GM12878 (cell line): ENCODE measurements around the gene USP47. TPM values are rescaled to one million over a fixed set of nuclear protein-coding genes. Genes with fewer than 3 reads are reported as not detected.

Source experiments
- ATAC-seq: fragments of 200-7000 bp; cut with Tn5 transposase; 3 replicates; pipeline ENCODE4 v1.9.1; 2020; ENCODE audit warnings: mild to moderate bottlenecking, moderate library complexity
- BruUV-seq: library from RNA; stranded (reverse); fragments of 400-500 nt; replicated peaks from 2 replicates; lab custom pipeline; 2021; lab: Mats Ljungman, UMichigan
- CTCF ChIA-PET: fragments of 300-600 bp; sonication (Branson Sonifier 250); formaldehyde crosslinking; extraction: SDS; loops from one replicate; lab custom pipeline; 2021; ENCODE audit warnings: inconsistent platforms; lab: Yijun Ruan, JAX
- POLR2A ChIA-PET: fragments of 350-600 bp; formaldehyde crosslinking; extraction: SDS; loops from one replicate; lab custom pipeline; 2021; ENCODE audit warnings: inconsistent platforms; lab: Charles Lee
- RAD21 ChIA-PET: fragments of 300-600 bp; sonication (Branson Sonifier 250); formaldehyde crosslinking; loops from one replicate; lab custom pipeline; 2023; ENCODE audit warnings: antibody characterized with exemption; ENCODE audit not compliant: unreplicated experiment; lab: Charles Lee
- SMC1A ChIA-PET: fragments of 300-600 bp; sonication (Branson Sonifier 250); formaldehyde crosslinking; loops from one replicate; lab custom pipeline; 2023; ENCODE audit not compliant: unreplicated experiment, uncharacterized antibody; lab: Charles Lee
- DNase-seq: peaks from one replicate; pipeline ENCODE4 v3.0.0-alpha.2; 2011; ENCODE audit warnings: low read depth, low spot score
- FAIRE-seq: peaks from 3 replicates; lab custom pipeline; 2011; peaks lifted over from hg19 to GRCh38; lab: Jason Lieb, UNC
- H2AFZ ChIP-seq: 2 replicates; pipeline ENCODE4 v1.6.0; 2011; ENCODE audit warnings: low read depth, low read length, control low read depth; ENCODE audit not compliant: control insufficient read depth
- H3K27ac ChIP-seq: 2 replicates; pipeline ENCODE4 v1.5.1; 2011; ENCODE audit warnings: control low read depth; ENCODE audit not compliant: control insufficient read depth, insufficient read depth
- H3K27me3 ChIP-seq, 2 experiments: replicated peaks in 1 of 2; 2 replicates each; pipeline versions ENCODE4 v1.6.0 to v1.6.1; 2011; ENCODE audit warnings: low read length in 1 of 2; ENCODE audit not compliant: control insufficient read depth in 2 of 2, insufficient read depth in 2 of 2
- H3K36me3 ChIP-seq, 2 experiments: 2 replicates each; pipeline ENCODE4 v1.5.1; 2011; ENCODE audit warnings: low read length in 1 of 2; ENCODE audit not compliant: control insufficient read depth in 2 of 2, insufficient read depth in 2 of 2
- H3K4me1 ChIP-seq: 2 replicates; pipeline ENCODE4 v1.6.1; 2011; ENCODE audit warnings: mild to moderate bottlenecking, low read length, moderate library complexity, mixed read lengths; ENCODE audit not compliant: control insufficient read depth, insufficient read depth
- H3K4me2 ChIP-seq: 2 replicates; pipeline ENCODE4 v1.6.0; 2011; ENCODE audit warnings: control low read depth; ENCODE audit not compliant: control insufficient read depth, insufficient read depth
- H3K4me3 ChIP-seq: fragments of 200-600 bp; sonication (generic); 2 replicates; pipeline ENCODE4 v1.5.1; 2016
- H3K79me2 ChIP-seq: 2 replicates; pipeline ENCODE4 v1.6.0; 2011; ENCODE audit warnings: low read length; ENCODE audit not compliant: control insufficient read depth, insufficient read depth
- H3K9ac ChIP-seq: 2 replicates; pipeline ENCODE4 v1.8.0; 2011; ENCODE audit warnings: low read length, control low read depth, mixed read lengths; ENCODE audit not compliant: control insufficient read depth, insufficient read depth
- H3K9me3 ChIP-seq: replicated peaks from 3 replicates; pipeline ENCODE4 v1.5.1; 2011; ENCODE audit warnings: mild to moderate bottlenecking, low read length; ENCODE audit not compliant: control insufficient read depth, insufficient read depth
- H4K20me1 ChIP-seq: 2 replicates; pipeline ENCODE4 v1.6.0; 2011; ENCODE audit not compliant: control insufficient read depth, insufficient read depth
- ASH2L ChIP-seq: fragments of 300-600, 200-600 bp; sonication (generic); IDR thresholded peaks from 2 replicates; pipeline ENCODE4 v1.6.1; 2017; ENCODE audit warnings: low read depth, mild to moderate bottlenecking, borderline replicate concordance
- CBX5 ChIP-seq: sonication (generic); IDR thresholded peaks from 2 replicates; pipeline ENCODE4 v1.6.1; 2016; ENCODE audit warnings: low read depth, moderate library complexity, mild to moderate bottlenecking, inconsistent platforms
- CREM ChIP-seq: IDR thresholded peaks from 2 replicates; pipeline ENCODE4 v1.6.1; 2014; ENCODE audit warnings: antibody characterized with exemption, low read depth
- GATAD2B ChIP-seq: fragments of 450-650 bp; conservative IDR thresholded peaks from 2 replicates; pipeline ENCODE4 v1.6.1; 2017; ENCODE audit warnings: low read depth, mild to moderate bottlenecking, moderate library complexity
- IRF4 ChIP-seq: IDR thresholded peaks from 2 replicates; pipeline ENCODE4 v1.6.1; 2011; ENCODE audit warnings: low read depth, low read length
- KAT2A ChIP-seq: conservative IDR thresholded peaks from 2 replicates; pipeline ENCODE4 v1.6.1; 2011; ENCODE audit warnings: low read depth, low read length; ENCODE audit not compliant: control insufficient read depth
- NFYB ChIP-seq: IDR thresholded peaks from 2 replicates; pipeline ENCODE4 v1.6.1; 2011; ENCODE audit warnings: low read depth, mild to moderate bottlenecking, low read length, improper control_type of control experiment, moderate library complexity; ENCODE audit not compliant: insufficient read depth
- PAX5 ChIP-seq: IDR thresholded peaks from 2 replicates; pipeline ENCODE4 v1.6.1; 2011; ENCODE audit warnings: low read depth, low read length, borderline replicate concordance
- SPI1 ChIP-seq: IDR thresholded peaks from 2 replicates; pipeline ENCODE4 v1.6.1; 2011; ENCODE audit warnings: low read depth, mild to moderate bottlenecking, low read length, moderate library complexity, borderline replicate concordance; ENCODE audit not compliant: insufficient read depth
- TCF3 ChIP-seq: IDR thresholded peaks from 2 replicates; pipeline ENCODE4 v1.6.1; 2012; ENCODE audit warnings: low read depth, mild to moderate bottlenecking, low read length, borderline replicate concordance; ENCODE audit not compliant: insufficient read depth
- ZNF274 ChIP-seq: IDR thresholded peaks from one replicate; pipeline ENCODE4 v1.8.0; 2011; ENCODE audit not compliant: insufficient read length, insufficient read depth
- WGBS: methylation state at CpG from one replicate; pipeline ENCODE4 v1.1.6; 2016; ENCODE audit warnings: low lambda C conversion rate; ENCODE audit not compliant: insufficient replicate concordance, insufficient coverage; ENCODE audit errors: missing lambda C conversion rate; 5-methylcytosine and 5-hydroxymethylcytosine counted together
- in situ Hi-C: fragments of 300-500 bp; cut with MboI; formaldehyde crosslinking; loops from 9 replicates; pipeline ENCODE4 v1.14.3; 2018; ENCODE audit warnings: mixed read lengths
- intact Hi-C: fragments of 100-400 bp; cut with micrococcal nuclease; formaldehyde crosslinking; loops from one replicate; pipeline ENCODE4 v1.14.2; 2022; ENCODE audit not compliant: unreplicated experiment
- polyA plus RNA-seq, 11 experiments: library from polyadenylated mRNA; depleted of rRNA in 4 of 11; unstranded in 6 of 11; stranded (reverse) in 5 of 11; fragments of >200 nt; fragmentation: Nextera tagmentation in 4 of 11; fragmentation: Illumina TruSeq in 1 of 11; extraction: Ambion mirVana in 4 of 11; extraction: Trizol in 1 of 11; gene quantifications; 1 replicate in 1 of 11; 2 replicates in 10 of 11; pipeline versions ENCODE4 v1.2.1 to v1.2.3, GENCODE V29; 2011 to 2016; ENCODE audit warnings: inconsistent platforms in 2 of 11, missing spikeins in 2 of 11, low read depth in 1 of 11
- total RNA-seq, 4 experiments: library from RNA; depleted of rRNA in 3 of 4; stranded (reverse); fragments of >200 nt in 3 of 4; fragmentation: Illumina TruSeq in 1 of 4; extraction: Trizol in 1 of 4; gene quantifications; 2 replicates each; pipeline versions ENCODE4 v1.2.1 to v1.2.3, GENCODE V29; 2013 to 2021
- TF ChIP-seq, protein P1 (sequence below): fragments of 450-650 bp; formaldehyde crosslinking; IDR thresholded peaks from 2 replicates; pipeline ENCODE4 v1.4.0; 2020; ENCODE audit warnings: mild to moderate bottlenecking, moderate library complexity
- TF ChIP-seq, protein P2 (sequence below): fragments of 450-650 bp; IDR thresholded peaks from 2 replicates; pipeline ENCODE4 v1.6.1; 2016; ENCODE audit warnings: mild to moderate bottlenecking, moderate library complexity, borderline replicate concordance
- TF ChIP-seq, protein P3 (sequence below): IDR thresholded peaks from 2 replicates; pipeline ENCODE4 v1.6.1; 2012; ENCODE audit warnings: low read depth, low read length, improper control_type of control experiment

The USP47 gene
- total and polyA plus RNA-seq, 10 of the 15 experiments (the other 5 are each of a cell fraction or from before 2014, with no cell fraction given) = 13.9 to 54.0 (median 31.6) TPM

DNA sequence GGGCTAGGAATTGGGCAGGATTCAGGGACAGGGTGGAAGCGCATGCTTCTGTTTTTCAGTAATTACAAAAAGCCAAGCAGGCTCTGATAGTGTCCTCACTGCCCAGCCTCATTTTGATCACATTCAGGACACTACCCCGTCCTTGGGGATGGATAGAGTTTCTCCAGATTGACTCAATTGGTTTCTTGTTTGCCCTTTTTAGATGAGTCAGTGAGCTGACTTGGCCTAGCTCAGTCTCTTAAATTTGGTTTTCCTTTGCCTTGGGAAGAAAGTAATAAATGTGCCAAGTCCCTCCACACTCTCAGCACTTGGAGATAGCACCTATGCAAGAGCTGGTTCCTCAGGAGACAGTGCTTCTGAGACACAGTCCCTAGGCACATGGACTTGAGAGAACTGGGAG lies 141.2 kb downstream of the USP47 start:
- FAIRE-seq (no peak), DNase-seq (no peak), ATAC-seq (no peak)
- Histone ChIP-seq H3K27me3 (peaks cover 0 to 1% of the 10 kb centered on the region in 2 experiments; a peak in 1 of 4 replicates), H3K4me2 (no peak overlapping the region), H3K9me3 (no peaks in the 10 kb centered on the region), H3K4me1 (no peaks in the 10 kb centered on the region), H3K27ac (no peak overlapping the region), H3K9ac (no peak overlapping the region), H3K36me3 (no peaks in the 10 kb centered on the region), H3K79me2 (no peaks in the 10 kb centered on the region), H4K20me1 (no peaks in the 10 kb centered on the region), H3K4me3 (no peak overlapping the region), H2AFZ (no peak overlapping the region)
- SMC1A ChIA-PET = no interaction called here
- BruUV-seq = no TSS peak
- TF ChIP-seq PAX5 (no peak), NFYB (no peak), ASH2L (no peak), SPI1 (no peak), ZNF274 (no peak), GATAD2B (no peak), KAT2A (no peak), TCF3 (no peak), CBX5 (no peak), IRF4 (no peak), CREM (no peak)
- TF ChIP-seq, protein P1, sequence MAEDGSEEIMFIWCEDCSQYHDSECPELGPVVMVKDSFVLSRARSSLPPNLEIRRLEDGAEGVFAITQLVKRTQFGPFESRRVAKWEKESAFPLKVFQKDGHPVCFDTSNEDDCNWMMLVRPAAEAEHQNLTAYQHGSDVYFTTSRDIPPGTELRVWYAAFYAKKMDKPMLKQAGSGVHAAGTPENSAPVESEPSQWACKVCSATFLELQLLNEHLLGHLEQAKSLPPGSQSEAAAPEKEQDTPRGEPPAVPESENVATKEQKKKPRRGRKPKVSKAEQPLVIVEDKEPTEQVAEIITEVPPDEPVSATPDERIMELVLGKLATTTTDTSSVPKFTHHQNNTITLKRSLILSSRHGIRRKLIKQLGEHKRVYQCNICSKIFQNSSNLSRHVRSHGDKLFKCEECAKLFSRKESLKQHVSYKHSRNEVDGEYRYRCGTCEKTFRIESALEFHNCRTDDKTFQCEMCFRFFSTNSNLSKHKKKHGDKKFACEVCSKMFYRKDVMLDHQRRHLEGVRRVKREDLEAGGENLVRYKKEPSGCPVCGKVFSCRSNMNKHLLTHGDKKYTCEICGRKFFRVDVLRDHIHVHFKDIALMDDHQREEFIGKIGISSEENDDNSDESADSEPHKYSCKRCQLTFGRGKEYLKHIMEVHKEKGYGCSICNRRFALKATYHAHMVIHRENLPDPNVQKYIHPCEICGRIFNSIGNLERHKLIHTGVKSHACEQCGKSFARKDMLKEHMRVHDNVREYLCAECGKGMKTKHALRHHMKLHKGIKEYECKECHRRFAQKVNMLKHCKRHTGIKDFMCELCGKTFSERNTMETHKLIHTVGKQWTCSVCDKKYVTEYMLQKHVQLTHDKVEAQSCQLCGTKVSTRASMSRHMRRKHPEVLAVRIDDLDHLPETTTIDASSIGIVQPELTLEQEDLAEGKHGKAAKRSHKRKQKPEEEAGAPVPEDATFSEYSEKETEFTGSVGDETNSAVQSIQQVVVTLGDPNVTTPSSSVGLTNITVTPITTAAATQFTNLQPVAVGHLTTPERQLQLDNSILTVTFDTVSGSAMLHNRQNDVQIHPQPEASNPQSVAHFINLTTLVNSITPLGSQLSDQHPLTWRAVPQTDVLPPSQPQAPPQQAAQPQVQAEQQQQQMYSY (CRISPR knock-in tag) = no peak
- TF ChIP-seq, protein P2, sequence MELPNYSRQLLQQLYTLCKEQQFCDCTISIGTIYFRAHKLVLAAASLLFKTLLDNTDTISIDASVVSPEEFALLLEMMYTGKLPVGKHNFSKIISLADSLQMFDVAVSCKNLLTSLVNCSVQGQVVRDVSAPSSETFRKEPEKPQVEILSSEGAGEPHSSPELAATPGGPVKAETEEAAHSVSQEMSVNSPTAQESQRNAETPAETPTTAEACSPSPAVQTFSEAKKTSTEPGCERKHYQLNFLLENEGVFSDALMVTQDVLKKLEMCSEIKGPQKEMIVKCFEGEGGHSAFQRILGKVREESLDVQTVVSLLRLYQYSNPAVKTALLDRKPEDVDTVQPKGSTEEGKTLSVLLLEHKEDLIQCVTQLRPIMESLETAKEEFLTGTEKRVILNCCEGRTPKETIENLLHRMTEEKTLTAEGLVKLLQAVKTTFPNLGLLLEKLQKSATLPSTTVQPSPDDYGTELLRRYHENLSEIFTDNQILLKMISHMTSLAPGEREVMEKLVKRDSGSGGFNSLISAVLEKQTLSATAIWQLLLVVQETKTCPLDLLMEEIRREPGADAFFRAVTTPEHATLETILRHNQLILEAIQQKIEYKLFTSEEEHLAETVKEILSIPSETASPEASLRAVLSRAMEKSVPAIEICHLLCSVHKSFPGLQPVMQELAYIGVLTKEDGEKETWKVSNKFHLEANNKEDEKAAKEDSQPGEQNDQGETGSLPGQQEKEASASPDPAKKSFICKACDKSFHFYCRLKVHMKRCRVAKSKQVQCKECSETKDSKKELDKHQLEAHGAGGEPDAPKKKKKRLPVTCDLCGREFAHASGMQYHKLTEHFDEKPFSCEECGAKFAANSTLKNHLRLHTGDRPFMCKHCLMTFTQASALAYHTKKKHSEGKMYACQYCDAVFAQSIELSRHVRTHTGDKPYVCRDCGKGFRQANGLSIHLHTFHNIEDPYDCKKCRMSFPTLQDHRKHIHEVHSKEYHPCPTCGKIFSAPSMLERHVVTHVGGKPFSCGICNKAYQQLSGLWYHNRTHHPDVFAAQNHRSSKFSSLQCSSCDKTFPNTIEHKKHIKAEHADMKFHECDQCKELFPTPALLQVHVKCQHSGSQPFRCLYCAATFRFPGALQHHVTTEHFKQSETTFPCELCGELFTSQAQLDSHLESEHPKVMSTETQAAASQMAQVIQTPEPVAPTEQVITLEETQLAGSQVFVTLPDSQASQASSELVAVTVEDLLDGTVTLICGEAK = no peak
- TF ChIP-seq, protein P3, sequence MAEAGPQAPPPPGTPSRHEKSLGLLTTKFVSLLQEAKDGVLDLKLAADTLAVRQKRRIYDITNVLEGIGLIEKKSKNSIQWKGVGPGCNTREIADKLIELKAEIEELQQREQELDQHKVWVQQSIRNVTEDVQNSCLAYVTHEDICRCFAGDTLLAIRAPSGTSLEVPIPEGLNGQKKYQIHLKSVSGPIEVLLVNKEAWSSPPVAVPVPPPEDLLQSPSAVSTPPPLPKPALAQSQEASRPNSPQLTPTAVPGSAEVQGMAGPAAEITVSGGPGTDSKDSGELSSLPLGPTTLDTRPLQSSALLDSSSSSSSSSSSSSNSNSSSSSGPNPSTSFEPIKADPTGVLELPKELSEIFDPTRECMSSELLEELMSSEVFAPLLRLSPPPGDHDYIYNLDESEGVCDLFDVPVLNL = no peak
- in situ Hi-C loops (no loop called here), intact Hi-C loops (no loop called here)
- WGBS = 32% methylated on average over 2 of the region's 2 CpGs
- POLR2A ChIA-PET = no interaction called here
- RAD21 ChIA-PET = no interaction called here
- CTCF ChIA-PET = no interaction called here
